IMR-90 (cell line): ENCODE data around the gene PHIP. TPM values are rescaled to one million over a fixed set of nuclear protein-coding genes. Genes with fewer than 3 reads are reported as not detected.

ENCODE experiments used
- ATAC-seq: fragments of 200-7000 bp; cut with Tn5 transposase; 2 replicates; pipeline ENCODE4 v1.9.1; 2020; ENCODE audit warnings: low read depth, mild to moderate bottlenecking, moderate library complexity
- BruUV-seq: library from RNA; stranded (reverse); fragments of 400-500 nt; replicated peaks from 2 replicates; lab custom pipeline; 2021; lab: Mats Ljungman, UMichigan
- CTCF ChIA-PET: fragments of 300-600 bp; formaldehyde crosslinking; extraction: SDS; loops from one replicate; lab custom pipeline; 2021; ENCODE audit warnings: antibody characterized with exemption; lab: Yijun Ruan, JAX
- POLR2A ChIA-PET: fragments of 300-600 bp; sonication (Branson Sonifier 250); formaldehyde crosslinking; loops from one replicate; lab custom pipeline; 2022; ENCODE audit warnings: antibody characterized with exemption; ENCODE audit not compliant: unreplicated experiment; lab: Charles Lee
- DNase-seq: peaks from one replicate; pipeline ENCODE4 v3.0.0; 2013
- H2AFZ ChIP-seq: replicated peaks from 2 replicates; pipeline ENCODE3; 2013; ENCODE audit warnings: low read length, mild to moderate bottlenecking; ENCODE audit not compliant: poor library complexity
- H2AK5ac ChIP-seq: 2 replicates; pipeline ENCODE4 v1.6.1; 2013; ENCODE audit warnings: low read depth, low read length, inconsistent platforms
- H2AK9ac ChIP-seq: replicated peaks from 2 replicates; pipeline ENCODE3; 2013; ENCODE audit warnings: mild to moderate bottlenecking, low read depth, low read length, moderate library complexity; ENCODE audit not compliant: poor library complexity
- H2BK120ac ChIP-seq: 2 replicates; pipeline ENCODE4 v1.6.1; 2013; ENCODE audit warnings: low read depth, low read length, inconsistent platforms
- H2BK15ac ChIP-seq: 3 replicates; pipeline ENCODE4 v1.6.1; 2013; ENCODE audit warnings: low read depth, low read length, inconsistent platforms
- H2BK20ac ChIP-seq: 2 replicates; pipeline ENCODE4 v1.6.1; 2013; ENCODE audit warnings: low read depth, mild to moderate bottlenecking, inconsistent platforms, low read length, moderate library complexity
- H2BK5ac ChIP-seq: 2 replicates; pipeline ENCODE4 v1.6.1; 2013; ENCODE audit warnings: mild to moderate bottlenecking, low read depth, low read length, inconsistent platforms; ENCODE audit not compliant: poor library complexity, severe bottlenecking
- H3K14ac ChIP-seq: replicated peaks from 2 replicates; pipeline ENCODE4 v1.6.1; 2013; ENCODE audit warnings: low read depth, low read length, inconsistent platforms
- H3K18ac ChIP-seq: 2 replicates; pipeline ENCODE4 v1.6.1; 2013; ENCODE audit warnings: low read depth, low read length, control low read depth
- H3K23ac ChIP-seq: 2 replicates; pipeline ENCODE4 v1.6.1; 2013; ENCODE audit warnings: low read depth, low read length, inconsistent platforms
- H3K27ac ChIP-seq: 2 replicates; pipeline ENCODE4 v1.5.1; 2013; ENCODE audit warnings: mild to moderate bottlenecking, control low read depth, low read length; ENCODE audit not compliant: insufficient read depth
- H3K27me3 ChIP-seq: 2 replicates; pipeline ENCODE4 v1.6.1; 2013; ENCODE audit warnings: low read length; ENCODE audit not compliant: control insufficient read depth, insufficient read depth
- H3K36me3 ChIP-seq: 2 replicates; pipeline ENCODE4 v1.6.1; 2013; ENCODE audit warnings: low read length, mixed read lengths; ENCODE audit not compliant: control insufficient read depth, insufficient read depth
- H3K4ac ChIP-seq: 2 replicates; pipeline ENCODE4 v1.6.1; 2013; ENCODE audit warnings: low read depth, low read length, inconsistent platforms
- H3K4me1 ChIP-seq: 2 replicates; pipeline ENCODE4 v1.6.1; 2013; ENCODE audit warnings: low read length, mixed read lengths; ENCODE audit not compliant: control insufficient read depth, insufficient read depth
- H3K4me2 ChIP-seq: 2 replicates; pipeline ENCODE4 v1.6.1; 2013; ENCODE audit warnings: low read depth, mild to moderate bottlenecking, control low read depth, low read length, moderate library complexity
- H3K4me3 ChIP-seq: 2 replicates; pipeline ENCODE4 v1.5.1; 2013; ENCODE audit warnings: low read depth, mild to moderate bottlenecking, control low read depth, low read length, moderate library complexity; ENCODE audit not compliant: insufficient read depth
- H3K56ac ChIP-seq: 2 replicates; pipeline ENCODE4 v1.6.1; 2013; ENCODE audit warnings: low read length, inconsistent platforms; ENCODE audit not compliant: insufficient read depth; ENCODE audit errors: extremely low read depth
- H3K79me1 ChIP-seq, 2 experiments: 2 replicates each; pipeline ENCODE4 v1.6.1; 2013; ENCODE audit warnings: low read length in 2 of 2, inconsistent platforms in 1 of 2, low read depth in 1 of 2
- H3K9ac ChIP-seq: 2 replicates; pipeline ENCODE4 v1.6.1; 2013; ENCODE audit warnings: low read depth, low read length, control low read depth
- H3K9me1 ChIP-seq: 2 replicates; pipeline ENCODE4 v1.6.1; 2013; ENCODE audit warnings: low read length, inconsistent platforms; ENCODE audit not compliant: insufficient read depth
- H3K9me3 ChIP-seq: 2 replicates; pipeline ENCODE4 v1.6.1; 2013; ENCODE audit warnings: low read length; ENCODE audit not compliant: control insufficient read depth, insufficient read depth
- H4K20me1 ChIP-seq: 2 replicates; pipeline ENCODE4 v1.6.1; 2013; ENCODE audit warnings: low read length, inconsistent platforms; ENCODE audit not compliant: insufficient read depth
- H4K5ac ChIP-seq: 2 replicates; pipeline ENCODE4 v1.6.1; 2013; ENCODE audit warnings: mild to moderate bottlenecking, low read depth, low read length, control low read depth
- H4K8ac ChIP-seq, 2 experiments: 2 replicates each; pipeline ENCODE4 v1.6.1; 2013; ENCODE audit warnings: low read depth in 2 of 2, low read length in 2 of 2, control low read depth in 1 of 2, inconsistent platforms in 1 of 2
- H4K91ac ChIP-seq: 2 replicates; pipeline ENCODE4 v1.6.1; 2013; ENCODE audit warnings: low read depth, low read length, inconsistent platforms; ENCODE audit not compliant: insufficient read depth
- BHLHE40 ChIP-seq: fragments of 150-350 bp; IDR thresholded peaks from 2 replicates; pipeline ENCODE4 v1.6.1; 2016; ENCODE audit warnings: mild to moderate bottlenecking, low read depth, low read length
- CEBPB ChIP-seq: IDR thresholded peaks from 2 replicates; pipeline ENCODE4 v1.6.1; 2012; ENCODE audit warnings: low read depth, low read length, improper control_type of control experiment
- CHD1 ChIP-seq: IDR thresholded peaks from 2 replicates; pipeline ENCODE4 v1.6.1; 2012; ENCODE audit warnings: low read depth, low read length, improper control_type of control experiment
- FOS ChIP-seq: fragments of 150-350 bp; IDR thresholded peaks from 2 replicates; pipeline ENCODE4 v1.6.1; 2016; ENCODE audit warnings: low read depth, low read length
- MAFK ChIP-seq: IDR thresholded peaks from 2 replicates; pipeline ENCODE4 v1.6.1; 2012; ENCODE audit warnings: low read depth, low read length, improper control_type of control experiment
- MAZ ChIP-seq: IDR thresholded peaks from 2 replicates; pipeline ENCODE4 v1.6.1; 2012; ENCODE audit warnings: low read depth, mild to moderate bottlenecking, low read length, improper control_type of control experiment, moderate library complexity, borderline replicate concordance
- MXI1 ChIP-seq: IDR thresholded peaks from 2 replicates; pipeline ENCODE4 v1.6.1; 2012; ENCODE audit warnings: low read depth, mild to moderate bottlenecking, low read length, moderate library complexity, borderline replicate concordance
- NFE2L2 ChIP-seq: fragments of 150-350 bp; IDR thresholded peaks from 2 replicates; pipeline ENCODE4 v1.6.1; 2016; ENCODE audit warnings: low read depth, mild to moderate bottlenecking, low read length
- POLR2A ChIP-seq: IDR thresholded peaks from 2 replicates; pipeline ENCODE4 v1.6.1; 2012; ENCODE audit warnings: mild to moderate bottlenecking, low read depth, low read length
- RAD21 ChIP-seq: IDR thresholded peaks from 2 replicates; pipeline ENCODE4 v1.6.1; 2012; ENCODE audit warnings: low read length, improper control_type of control experiment
- RCOR1 ChIP-seq: IDR thresholded peaks from 2 replicates; pipeline ENCODE4 v1.6.1; 2012; ENCODE audit warnings: mild to moderate bottlenecking, low read length, improper control_type of control experiment; ENCODE audit not compliant: insufficient replicate concordance
- RFX5 ChIP-seq: IDR thresholded peaks from 2 replicates; pipeline ENCODE4 v1.8.0; 2012; ENCODE audit warnings: low read depth, mild to moderate bottlenecking, low read length, moderate library complexity
- SMC3 ChIP-seq: fragments of 150-350 bp; IDR thresholded peaks from 2 replicates; pipeline ENCODE4 v1.6.1; 2016; ENCODE audit warnings: low read depth, mild to moderate bottlenecking, antibody characterized with exemption, low read length, moderate library complexity
- WGBS, 2 experiments: methylation state at CpG; one replicate each; pipeline versions ENCODE4 v1.1.5 to v1.1.7; 2013; ENCODE audit warnings: missing lambda C conversion rate in 2 of 2; ENCODE audit not compliant: insufficient read length in 1 of 2; ENCODE audit errors: extremely low coverage in 2 of 2; 5-methylcytosine and 5-hydroxymethylcytosine counted together
- dilution Hi-C: fragments of 300-500 bp; cut with HindIII; formaldehyde crosslinking; loops from one replicate; pipeline ENCODE4 v1.14.3; 2018; ENCODE audit warnings: low sequenced_read_pairs; ENCODE audit not compliant: unreplicated experiment
- in situ Hi-C: fragments of 300-500 bp; cut with MboI; formaldehyde crosslinking; loops from 3 replicates; pipeline ENCODE4 v1.14.3; 2019; ENCODE audit warnings: low sequenced_read_pairs, inconsistent platforms, mixed read lengths
- intact Hi-C: fragments of 100-400 bp; cut with micrococcal nuclease; formaldehyde crosslinking; loops from 2 replicates; pipeline ENCODE4 v1.10.0; 2022
- polyA plus RNA-seq, 3 experiments: library from polyadenylated mRNA; depleted of rRNA; stranded (reverse); fragments of >200 nt; gene quantifications; 2 replicates each; pipeline ENCODE4 v1.2.3, GENCODE V29; 2012; ENCODE audit warnings: low replicate concordance in 1 of 3
- total RNA-seq: library from RNA; depleted of rRNA; stranded (reverse); fragments of >200 nt; gene quantifications from 2 replicates; pipeline ENCODE4 v1.2.3, GENCODE V29; 2012
- TF ChIP-seq, protein P1 (sequence below): fragments of 150-350 bp; IDR thresholded peaks from 2 replicates; pipeline ENCODE4 v1.6.1; 2016; ENCODE audit warnings: low read depth, mild to moderate bottlenecking, low read length, moderate library complexity, borderline replicate concordance
- TF ChIP-seq, protein P2 (sequence below): conservative IDR thresholded peaks from 2 replicates; pipeline ENCODE4 v1.5.1; 2012; ENCODE audit warnings: mild to moderate bottlenecking, low read depth, low read length, improper control_type of control experiment
- TF ChIP-seq, protein P3 (sequence below): fragments of 150-350 bp; IDR thresholded peaks from 2 replicates; pipeline ENCODE4 v1.6.1; 2017; ENCODE audit warnings: mild to moderate bottlenecking, antibody characterized with exemption, low read length, low read depth

Gene PHIP
- total and polyA plus RNA-seq, 2 of the 4 experiments (the other 2 are of a cell fraction): 3.4 to 20.4 TPM

DNA sequence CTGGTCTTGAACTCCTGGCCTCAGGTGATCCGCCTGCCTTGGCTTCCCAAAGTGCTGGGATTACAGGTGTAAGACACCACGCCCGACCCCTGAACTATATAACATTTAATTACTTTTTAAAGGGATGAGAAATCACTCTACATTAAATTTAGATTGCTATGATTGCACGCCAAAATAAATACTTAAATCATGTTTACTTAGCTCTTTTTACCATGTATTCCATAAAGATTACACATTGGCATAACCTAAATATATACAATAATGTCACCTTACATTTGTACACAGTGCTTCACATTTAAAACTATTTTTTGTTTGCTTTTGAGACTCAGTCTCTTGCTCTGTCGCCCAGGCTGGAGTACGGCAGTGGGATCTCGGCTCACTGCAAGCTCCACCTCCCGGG, 124.3 kb downstream of the PHIP start:
- Histone ChIP-seq H2BK5ac (no peak overlapping the region), H2AK9ac (no peak overlapping the region), H3K14ac (no peak overlapping the region), H3K9me3 (peaks cover 7% of the 10 kb centered on the region), H3K27me3 (no peaks in the 10 kb centered on the region), H2AFZ (no peak overlapping the region), H3K9ac (no peak overlapping the region), H3K36me3 (peaks cover 12% of the 10 kb centered on the region), H3K4ac (no peak overlapping the region), H2BK120ac (no peak overlapping the region), H4K91ac (no peak overlapping the region), H2BK20ac (no peak overlapping the region), H4K5ac (no peak overlapping the region), H3K4me1 (no peaks in the 10 kb centered on the region), H3K27ac (no peak overlapping the region), H4K8ac (no peak overlapping the region), H2BK15ac (no peak overlapping the region), H3K79me1 (no peaks in the 10 kb centered on the region; a peak in 1 of 4 replicates), H3K18ac (no peak overlapping the region), H2AK5ac (no peak overlapping the region), H3K4me2 (no peak overlapping the region), H3K23ac (no peak overlapping the region), H3K4me3 (no peak overlapping the region), H3K56ac (no peak overlapping the region), H4K20me1 (no peaks in the 10 kb centered on the region), H3K9me1 (no peaks in the 10 kb centered on the region)
- TF ChIP-seq FOS: no peak
- no peak for TF ChIP-seq NFE2L2
- TF ChIP-seq MXI1: no peak
- no peak for TF ChIP-seq BHLHE40
- TF ChIP-seq RCOR1: no peak
- TF ChIP-seq RAD21: no peak
- no peak for TF ChIP-seq POLR2A
- TF ChIP-seq, protein P1, sequence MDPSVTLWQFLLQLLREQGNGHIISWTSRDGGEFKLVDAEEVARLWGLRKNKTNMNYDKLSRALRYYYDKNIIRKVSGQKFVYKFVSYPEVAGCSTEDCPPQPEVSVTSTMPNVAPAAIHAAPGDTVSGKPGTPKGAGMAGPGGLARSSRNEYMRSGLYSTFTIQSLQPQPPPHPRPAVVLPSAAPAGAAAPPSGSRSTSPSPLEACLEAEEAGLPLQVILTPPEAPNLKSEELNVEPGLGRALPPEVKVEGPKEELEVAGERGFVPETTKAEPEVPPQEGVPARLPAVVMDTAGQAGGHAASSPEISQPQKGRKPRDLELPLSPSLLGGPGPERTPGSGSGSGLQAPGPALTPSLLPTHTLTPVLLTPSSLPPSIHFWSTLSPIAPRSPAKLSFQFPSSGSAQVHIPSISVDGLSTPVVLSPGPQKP: no peak
- no peak for TF ChIP-seq MAFK
- TF ChIP-seq, protein P2, sequence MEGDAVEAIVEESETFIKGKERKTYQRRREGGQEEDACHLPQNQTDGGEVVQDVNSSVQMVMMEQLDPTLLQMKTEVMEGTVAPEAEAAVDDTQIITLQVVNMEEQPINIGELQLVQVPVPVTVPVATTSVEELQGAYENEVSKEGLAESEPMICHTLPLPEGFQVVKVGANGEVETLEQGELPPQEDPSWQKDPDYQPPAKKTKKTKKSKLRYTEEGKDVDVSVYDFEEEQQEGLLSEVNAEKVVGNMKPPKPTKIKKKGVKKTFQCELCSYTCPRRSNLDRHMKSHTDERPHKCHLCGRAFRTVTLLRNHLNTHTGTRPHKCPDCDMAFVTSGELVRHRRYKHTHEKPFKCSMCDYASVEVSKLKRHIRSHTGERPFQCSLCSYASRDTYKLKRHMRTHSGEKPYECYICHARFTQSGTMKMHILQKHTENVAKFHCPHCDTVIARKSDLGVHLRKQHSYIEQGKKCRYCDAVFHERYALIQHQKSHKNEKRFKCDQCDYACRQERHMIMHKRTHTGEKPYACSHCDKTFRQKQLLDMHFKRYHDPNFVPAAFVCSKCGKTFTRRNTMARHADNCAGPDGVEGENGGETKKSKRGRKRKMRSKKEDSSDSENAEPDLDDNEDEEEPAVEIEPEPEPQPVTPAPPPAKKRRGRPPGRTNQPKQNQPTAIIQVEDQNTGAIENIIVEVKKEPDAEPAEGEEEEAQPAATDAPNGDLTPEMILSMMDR: no peak
- TF ChIP-seq SMC3: no peak
- TF ChIP-seq, protein P3, sequence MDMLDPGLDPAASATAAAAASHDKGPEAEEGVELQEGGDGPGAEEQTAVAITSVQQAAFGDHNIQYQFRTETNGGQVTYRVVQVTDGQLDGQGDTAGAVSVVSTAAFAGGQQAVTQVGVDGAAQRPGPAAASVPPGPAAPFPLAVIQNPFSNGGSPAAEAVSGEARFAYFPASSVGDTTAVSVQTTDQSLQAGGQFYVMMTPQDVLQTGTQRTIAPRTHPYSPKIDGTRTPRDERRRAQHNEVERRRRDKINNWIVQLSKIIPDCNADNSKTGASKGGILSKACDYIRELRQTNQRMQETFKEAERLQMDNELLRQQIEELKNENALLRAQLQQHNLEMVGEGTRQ: no peak
- TF ChIP-seq MAZ: no peak
- TF ChIP-seq CHD1: no peak
- TF ChIP-seq CEBPB: no peak
- no peak for TF ChIP-seq RFX5
- ATAC-seq (no peak), DNase-seq (no peak)
- ChIA-PET CTCF (no interaction called here), POLR2A (no interaction called here)
- dilution Hi-C loops (no loop called here), intact Hi-C loops (no loop called here), in situ Hi-C loops (no loop called here)
- no CpG with 5 or more reads among the region's 8 CpGs for WGBS, 2 experiments
- no TSS peak for BruUV-seq
